IPS-18c (cell line): Measurements from ENCODE around the gene KATNAL1.
"Not testable (repeated sequence)": the region's sequence is repeated elsewhere in the genome, so short reads cannot be mapped to it uniquely, and the experiment has no call there.

ENCODE experiments used
- H3K4me3 ChIP-seq: 2 replicates; pipeline ENCODE4 v1.7.0; 2013; ENCODE audit warnings: low read depth, mild to moderate bottlenecking, low read length, moderate library complexity; ENCODE audit not compliant: insufficient read depth
- H3K9me3 ChIP-seq: one replicate; pipeline ENCODE4 v1.6.1; 2013; ENCODE audit warnings: mild to moderate bottlenecking, low read length, moderate library complexity; ENCODE audit not compliant: control insufficient read depth, insufficient read depth

The KATNAL1 gene

DNA sequence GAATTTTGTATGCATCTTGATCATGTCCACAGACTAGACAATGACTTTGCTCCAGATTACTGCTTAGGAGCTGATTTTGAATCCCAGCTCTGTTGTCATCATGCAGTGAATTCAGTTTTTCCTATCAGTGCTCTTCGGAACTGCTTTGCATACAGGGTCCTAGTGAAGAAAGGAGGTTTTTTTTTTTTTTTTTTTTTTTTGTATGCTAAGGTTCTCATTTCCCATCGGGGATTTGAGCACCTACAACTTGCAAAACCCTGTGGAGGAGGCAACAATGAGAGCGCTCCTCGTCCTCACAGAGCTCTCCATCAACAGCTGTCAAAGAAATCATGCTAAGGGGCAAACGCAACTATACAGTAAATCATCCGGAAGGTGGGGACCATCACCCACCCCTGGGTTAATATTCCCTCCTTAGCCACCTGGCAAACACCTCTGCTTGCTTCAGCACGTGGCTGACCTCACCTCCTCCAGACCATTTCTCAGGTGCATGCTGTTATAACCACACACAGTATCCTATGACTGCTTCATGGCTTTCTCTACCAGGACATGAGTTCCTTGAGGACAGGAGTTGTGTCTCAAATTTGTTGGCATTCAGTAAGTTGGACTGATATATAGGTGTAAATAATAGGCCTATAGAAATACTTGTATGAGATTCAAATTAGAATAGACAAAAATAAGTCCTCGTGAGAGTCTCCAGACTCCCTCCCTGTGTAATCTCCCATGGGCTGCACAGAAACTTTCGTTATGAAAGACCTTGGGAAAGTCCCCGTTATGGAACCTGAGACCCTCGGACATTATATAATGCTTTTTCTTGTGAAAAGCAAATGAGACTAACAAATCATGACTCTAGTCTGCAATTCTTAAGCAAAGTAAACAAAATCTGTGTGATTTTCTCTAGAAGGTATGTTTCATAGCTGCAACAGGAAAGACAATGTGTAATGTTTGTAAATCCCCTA lies 113.8 kb downstream of the KATNAL1 start:
- Histone ChIP-seq H3K4me3 (no peak overlapping the region), H3K9me3 (no peaks in the 10 kb centered on the region)

DNA sequence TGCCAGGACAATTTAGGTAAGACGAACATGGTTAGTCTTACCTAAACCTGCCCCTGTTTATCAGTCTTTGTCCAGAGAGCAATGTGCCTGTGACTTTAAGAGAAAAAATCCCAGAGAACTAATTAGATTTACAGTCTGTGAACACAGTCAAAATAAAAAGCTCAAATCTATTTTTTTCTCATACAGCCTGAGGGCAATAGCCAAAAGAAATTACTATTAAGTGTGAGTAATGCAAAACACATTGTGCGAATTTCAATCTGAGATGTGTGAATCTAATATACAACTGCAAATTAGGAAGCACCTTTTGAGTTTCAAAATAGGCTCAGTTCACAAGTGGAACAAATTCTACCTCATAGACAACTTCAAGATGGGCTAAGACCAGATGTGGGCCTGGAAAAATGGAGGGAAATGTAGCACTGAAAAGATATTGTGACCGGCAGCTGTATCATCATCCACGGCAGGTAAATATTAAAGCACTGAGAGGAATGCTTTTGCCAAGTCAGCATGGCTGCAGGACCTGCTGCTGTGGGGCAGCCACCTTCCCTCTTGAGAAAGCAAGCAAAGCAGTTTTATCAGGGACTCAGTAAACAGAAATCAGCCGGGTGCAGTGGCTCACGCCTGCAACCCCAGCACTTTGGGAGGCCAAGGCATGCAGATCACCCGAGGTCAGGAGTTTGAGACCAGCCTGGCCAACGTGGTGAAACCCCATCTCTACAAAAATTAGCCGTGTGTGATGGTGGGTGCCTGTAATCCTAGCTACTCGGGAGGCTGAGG lies 114.8 kb downstream of the KATNAL1 start:
- Histone ChIP-seq H3K4me3 (no peak overlapping the region), H3K9me3 (no peaks in the 10 kb centered on the region)

DNA sequence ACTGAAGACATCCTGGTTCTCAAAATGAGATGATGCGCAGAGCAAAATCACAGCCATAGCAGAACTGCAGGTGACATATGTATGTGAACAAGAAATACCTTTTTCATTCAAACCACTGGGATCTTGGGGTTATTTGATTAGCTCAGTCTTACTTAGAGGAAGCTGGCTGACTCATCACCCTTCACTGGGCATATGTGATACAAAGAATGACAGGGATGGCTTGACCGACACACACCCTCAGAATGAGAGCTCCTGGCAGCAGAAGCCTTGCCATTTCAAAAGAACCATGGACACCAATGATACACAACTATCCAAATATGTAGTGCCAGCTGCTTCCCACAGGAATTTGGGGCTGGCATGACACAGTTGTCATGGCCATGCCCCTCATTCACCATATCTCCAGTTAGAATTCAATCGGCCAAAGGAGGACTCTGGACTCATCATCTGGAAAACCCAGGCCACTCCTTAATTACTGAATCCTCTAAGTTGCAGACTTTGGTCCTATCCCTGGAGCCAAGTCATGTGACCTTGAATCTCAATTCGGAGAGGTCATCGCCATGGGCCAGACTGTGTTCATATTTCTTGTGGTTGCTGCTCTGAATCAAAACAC lies 115.8 kb downstream of the KATNAL1 start:
- H3K4me3 ChIP-seq, result no peak overlapping the region
- no peaks in the 10 kb centered on the region for H3K9me3 ChIP-seq

DNA sequence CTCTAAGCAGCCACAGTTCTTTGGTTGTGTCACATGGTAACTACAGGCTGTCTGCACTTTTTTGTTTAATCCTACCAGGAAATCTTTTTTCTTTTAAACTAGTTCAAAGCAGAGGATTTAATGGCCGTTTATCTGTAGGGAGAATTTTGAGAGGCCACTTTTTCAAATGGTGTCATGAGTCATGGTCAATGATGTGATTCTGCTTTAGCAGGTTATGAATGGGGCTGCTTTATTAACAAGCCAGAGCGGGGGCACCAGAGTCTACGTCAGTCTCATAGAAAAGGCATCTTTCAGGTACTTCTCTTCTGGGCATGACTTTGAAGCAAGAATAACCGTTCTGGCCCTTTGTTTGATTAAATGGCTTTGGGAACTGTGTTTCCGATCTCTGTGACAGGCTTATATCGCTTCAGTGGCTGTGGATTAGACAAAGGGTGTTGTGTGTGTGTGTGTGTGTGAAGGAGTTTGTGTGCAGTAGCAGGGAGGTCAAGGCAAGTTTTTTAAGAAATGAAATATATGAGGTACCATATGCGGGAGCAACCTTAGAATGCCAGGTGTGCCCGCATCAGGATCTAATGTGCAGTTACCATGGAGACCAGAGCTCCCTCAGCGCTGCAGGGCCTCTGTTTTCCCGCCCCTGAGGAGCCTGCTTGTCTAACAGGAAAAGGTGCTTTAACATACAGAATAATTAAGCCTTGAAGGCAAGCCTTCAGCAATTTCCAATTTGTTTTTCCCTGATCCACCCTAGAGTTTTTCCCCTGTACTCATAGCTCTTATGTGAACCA lies 120.5 kb downstream of the KATNAL1 start:
- no peak overlapping the region for H3K4me3 ChIP-seq
- no peaks in the 10 kb centered on the region for H3K9me3 ChIP-seq

DNA sequence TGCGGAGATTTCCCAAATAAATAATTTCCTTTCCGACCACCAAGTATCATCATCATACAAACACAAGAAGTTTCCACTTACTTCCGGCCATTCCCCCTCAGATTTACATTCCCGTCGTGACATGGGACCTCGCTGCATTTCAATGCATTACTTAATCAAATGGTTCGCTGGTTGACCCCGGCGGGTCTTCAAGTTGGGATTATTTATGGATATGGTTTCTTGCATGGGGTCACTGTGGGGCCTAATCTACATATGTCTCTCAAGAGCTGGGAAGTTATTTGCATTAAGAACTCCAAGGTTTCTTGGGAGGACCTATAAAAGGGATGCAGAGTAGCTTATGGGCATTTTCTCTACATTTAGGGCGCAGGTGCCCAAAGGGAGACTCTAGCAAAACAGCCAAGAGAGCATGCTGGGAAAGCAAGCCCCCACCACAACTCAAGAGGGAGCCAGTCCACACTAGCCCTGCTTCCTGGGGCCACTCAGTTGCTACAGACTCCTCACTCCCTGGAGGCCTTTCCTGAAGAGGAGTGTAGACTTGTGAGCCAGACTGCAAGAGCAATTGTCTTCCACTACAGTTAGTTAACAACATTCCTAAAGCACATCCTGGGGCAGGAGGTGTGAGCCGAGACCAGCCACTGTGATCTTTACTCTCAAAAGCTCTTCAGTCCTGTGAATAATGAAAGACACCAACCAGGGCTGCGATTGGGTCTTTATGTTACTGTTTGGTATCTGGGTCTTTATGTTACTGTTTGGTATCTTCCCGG lies 125.3 kb downstream of the KATNAL1 start:
- no peak overlapping the region for H3K4me3 ChIP-seq
- H3K9me3 ChIP-seq, result no peaks in the 10 kb centered on the region

DNA sequence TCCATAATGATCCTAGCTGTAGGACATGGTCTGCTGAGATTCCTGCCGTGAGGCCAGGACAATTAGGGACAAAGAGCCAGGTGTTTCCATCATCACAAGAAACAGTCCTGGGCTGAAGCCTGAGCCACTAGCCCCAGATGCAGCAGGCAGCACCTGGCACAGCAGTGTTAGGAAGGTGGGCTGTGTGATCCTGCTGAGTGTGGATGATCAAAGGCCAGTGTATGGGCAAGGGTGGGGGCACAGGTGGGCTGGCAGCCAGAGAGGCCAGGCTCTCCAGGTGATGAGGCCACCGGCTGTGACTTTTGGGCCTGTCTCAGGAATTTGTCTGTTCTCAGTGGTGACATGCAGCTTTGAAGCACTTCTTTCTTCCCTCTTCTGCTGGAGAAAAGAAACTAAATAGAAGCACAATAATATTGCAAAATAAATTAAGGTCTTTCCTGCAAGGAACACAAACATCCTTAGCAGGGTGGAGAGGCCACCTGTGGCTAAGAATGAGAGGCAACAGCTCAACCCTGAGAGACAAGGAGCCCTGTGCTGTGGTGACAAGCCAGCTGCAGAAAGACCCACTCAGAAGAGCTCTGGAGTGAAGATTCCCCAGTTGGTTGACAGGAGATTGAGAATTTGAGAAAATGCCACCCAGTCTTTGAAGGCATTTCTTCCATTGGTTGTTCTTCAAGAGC lies 127.6 kb downstream of the KATNAL1 start:
- Histone ChIP-seq H3K4me3 (no peak overlapping the region), H3K9me3 (no peaks in the 10 kb centered on the region)

DNA sequence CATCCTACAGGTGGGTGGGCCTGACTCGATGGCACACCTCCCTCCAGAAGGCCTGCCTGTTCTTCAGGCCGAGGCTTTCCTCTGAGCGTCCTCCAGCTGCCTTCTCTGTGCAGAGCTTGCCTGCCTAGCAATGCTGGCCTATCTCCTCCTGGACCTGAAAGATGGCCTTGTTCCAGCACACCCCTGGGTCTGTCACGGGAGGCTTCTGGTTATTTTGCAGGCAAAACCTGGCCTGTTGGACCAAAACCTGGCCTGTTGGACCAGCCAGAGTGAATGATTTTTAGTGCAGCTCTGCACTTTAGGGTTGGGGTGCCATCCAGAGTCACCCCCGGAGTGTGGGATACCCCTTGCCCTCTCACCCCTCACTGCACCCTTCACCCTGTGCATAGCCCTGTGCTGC lies 128.4 kb downstream of the KATNAL1 start:
- H3K9me3 ChIP-seq, result no peaks in the 10 kb centered on the region
- H3K4me3 ChIP-seq, result no peak overlapping the region

DNA sequence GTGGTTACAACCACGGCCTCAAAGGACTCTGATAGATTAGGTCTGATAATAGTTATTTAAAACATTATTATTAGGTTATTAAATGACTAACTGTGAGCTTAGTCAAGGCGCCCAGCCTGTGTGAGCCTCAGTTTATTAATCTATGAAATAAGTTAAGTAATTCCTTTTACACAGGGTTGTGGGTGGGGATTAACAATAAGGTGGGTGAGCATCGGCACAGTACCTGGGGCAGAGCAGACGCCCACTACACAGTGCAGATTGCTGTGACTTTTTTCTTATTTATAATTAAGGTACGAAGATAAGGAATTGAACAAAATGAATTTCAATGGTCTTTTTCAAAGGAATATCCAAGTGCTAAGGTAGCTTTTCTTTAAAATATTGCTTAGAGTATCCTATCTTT lies 132.2 kb downstream of the KATNAL1 start:
- Histone ChIP-seq H3K4me3 (no peak overlapping the region), H3K9me3 (no peaks in the 10 kb centered on the region)

DNA sequence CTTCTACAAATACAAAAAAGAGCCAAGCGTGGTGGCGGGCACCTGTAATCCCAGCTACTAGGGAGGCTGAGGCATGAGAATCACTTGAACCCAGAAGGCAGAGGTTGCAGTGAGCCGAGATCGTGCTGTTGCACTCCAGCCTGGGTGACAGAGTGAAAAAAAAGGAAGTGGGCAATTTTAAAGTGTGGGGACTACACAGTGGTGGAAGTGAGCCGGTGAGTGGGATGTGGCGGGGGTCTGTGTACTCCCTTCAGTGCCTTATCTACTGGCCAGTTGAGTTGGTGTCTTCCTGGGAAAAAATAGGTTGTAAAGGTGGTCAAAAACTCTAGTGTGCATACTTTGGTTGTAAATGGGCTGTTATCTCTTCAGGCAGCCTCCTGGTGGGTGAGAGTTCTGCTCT lies 133.1 kb downstream of the KATNAL1 start:
- not testable (repeated sequence) for H3K9me3 ChIP-seq

DNA sequence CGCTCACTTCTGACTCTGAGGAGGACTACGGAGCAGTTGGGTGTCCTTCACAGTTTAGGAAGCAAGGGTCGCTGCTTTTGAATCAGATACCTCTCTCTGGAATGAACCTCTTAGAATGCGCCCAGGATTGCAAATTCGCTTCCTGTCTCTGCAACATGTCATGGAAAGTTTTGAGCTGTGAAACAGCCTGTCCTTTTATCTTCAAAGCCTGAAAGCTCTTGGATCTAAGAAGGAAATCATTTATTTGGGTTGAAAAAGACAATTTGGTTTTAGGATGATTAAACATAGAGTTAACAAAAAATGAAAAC lies 134.1 kb downstream of the KATNAL1 start:
- Histone ChIP-seq H3K4me3 (no peak overlapping the region), H3K9me3 (no peaks in the 10 kb centered on the region)

More for the DNA sequence above, 133.1 kb downstream of the KATNAL1 start:
- H3K4me3 ChIP-seq, result not testable (repeated sequence)

DNA sequence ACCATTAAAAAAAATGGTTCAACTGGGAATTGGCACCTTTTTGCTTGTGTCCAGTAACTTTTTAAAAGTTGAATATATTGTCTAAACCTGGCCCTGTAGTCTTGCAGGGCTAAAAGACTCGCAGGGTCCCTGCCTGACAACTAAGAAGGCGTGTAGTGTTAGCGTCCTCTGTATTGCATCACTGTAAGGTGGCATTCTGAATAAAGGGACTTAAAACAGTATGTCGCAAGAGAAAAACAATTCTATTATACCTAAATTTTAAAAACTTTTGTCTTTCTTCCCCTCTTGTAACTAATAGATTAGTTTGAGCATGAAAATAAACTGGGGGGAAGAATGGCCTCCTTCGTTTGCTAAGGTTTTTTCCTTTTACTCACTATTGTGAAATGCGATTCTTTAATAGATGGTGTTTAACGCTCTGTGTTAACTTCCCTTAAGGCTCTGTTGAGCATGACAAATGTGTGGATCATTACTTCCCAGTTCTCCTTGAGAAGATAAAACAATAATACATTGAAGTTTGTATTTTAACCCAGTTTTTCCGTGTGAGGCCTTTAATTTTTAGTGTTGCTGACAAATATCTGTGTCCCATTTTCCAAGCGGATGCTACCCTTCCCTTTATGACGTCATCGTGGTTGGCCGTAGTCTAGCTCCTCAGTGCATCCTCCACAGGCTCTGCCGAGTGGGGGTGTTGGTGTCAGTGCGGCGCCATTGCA lies 134.6 kb downstream of the KATNAL1 start:
- Histone ChIP-seq H3K9me3 (no peaks in the 10 kb centered on the region), H3K4me3 (no peak overlapping the region)

DNA sequence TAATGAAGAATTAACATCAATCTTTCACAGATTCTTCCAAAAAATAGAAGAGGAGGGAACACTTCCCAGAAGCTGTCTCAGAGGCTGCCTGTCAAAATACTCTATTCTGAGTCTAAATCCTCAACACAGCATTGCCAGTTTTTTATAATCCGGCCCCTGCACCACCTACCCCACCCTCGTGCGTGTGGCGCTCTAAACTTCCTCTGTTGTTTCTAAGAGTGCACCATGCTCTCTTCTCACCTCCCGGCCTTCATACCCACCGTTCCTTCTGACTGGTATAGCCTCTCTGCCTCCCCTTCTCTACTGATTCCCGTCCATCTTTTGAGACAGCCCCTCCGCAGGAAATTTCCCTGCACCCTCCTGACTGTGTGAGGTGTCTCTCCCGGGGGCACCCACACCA lies 136.8 kb downstream of the KATNAL1 start:
- Histone ChIP-seq H3K9me3 (no peaks in the 10 kb centered on the region), H3K4me3 (no peak overlapping the region)

DNA sequence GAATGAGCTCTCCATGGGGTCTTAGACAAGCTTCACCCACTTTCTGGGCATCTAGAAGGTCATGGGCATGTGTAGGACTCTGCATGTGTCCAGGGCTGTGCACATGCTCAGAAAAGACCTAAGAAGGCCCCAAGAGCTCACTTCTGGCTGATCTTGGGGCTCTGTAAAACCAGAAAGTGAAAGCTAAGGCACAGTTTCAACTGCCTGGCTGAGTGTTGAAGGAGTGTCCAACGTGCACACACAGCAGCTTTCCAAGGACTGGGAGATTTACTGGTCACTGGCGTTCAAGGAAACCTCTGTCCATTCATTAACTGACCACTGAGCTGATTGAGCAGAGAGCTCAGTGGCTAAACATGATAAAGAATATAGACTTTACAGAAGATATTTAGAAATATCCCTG lies 137.9 kb downstream of the KATNAL1 start:
- H3K9me3 ChIP-seq, result no peaks in the 10 kb centered on the region

DNA sequence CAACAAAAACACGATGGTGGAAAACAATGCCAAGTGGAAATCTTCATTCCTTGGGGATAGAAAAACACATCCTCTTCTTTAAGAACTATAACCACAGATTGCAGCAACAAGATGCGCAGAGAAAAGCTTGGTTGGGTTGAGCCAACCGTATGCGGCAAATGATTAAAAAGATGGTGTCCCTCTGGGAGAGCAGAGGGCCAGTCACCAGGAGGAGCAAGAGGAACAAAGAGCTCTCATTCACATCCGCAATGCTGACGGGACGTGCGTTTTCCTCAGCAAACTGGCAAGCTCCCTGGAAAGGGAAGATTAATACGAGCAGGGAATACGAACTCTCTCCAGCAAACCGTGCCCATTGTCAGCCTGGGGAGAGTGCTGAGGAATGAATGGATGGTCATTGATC lies 141.6 kb downstream of the KATNAL1 start:
- Histone ChIP-seq H3K9me3 (no peaks in the 10 kb centered on the region), H3K4me3 (no peak overlapping the region)

More for the DNA sequence above, 137.9 kb downstream of the KATNAL1 start:
- no peak overlapping the region for H3K4me3 ChIP-seq

DNA sequence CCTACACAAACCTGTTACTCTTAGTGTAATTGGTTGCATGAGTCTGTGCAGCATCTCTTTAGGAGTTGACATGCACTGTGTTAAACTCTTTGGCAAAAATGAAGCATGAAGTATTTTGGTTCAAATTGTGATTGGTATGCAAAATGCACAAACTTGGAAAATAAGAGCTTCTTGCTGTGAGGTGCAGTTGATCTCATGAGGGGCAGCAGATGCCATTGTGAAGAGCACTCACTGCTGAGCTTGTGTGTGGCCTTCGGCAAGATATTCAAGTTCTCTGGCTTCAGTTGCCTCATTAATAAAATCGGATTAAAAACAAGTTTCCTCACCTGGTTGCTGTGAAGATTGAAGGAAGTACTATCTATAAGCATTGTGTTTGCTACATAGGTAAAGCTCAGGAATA lies 142.3 kb downstream of the KATNAL1 start:
- Histone ChIP-seq H3K9me3 (no peaks in the 10 kb centered on the region), H3K4me3 (no peak overlapping the region)

DNA sequence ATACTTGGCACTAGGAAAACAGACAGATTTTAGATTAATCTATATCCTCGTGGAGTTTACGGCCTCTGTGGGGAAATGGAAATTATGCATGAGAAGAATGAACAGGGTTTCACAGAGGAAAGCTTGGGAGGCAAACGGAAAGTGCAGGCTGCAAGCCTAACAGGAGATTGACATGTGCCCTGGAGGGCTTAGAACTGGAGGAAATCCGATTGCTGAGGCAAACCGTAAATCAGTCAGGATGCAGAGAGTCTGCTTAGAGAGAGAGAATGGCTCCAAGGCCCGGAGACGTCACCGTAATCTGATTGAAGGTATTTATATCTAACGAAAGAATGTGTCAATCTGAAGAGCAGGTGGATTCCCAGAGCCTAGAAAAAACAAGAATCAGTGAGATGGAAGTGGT lies 143.2 kb downstream of the KATNAL1 start:
- H3K9me3 ChIP-seq, result peaks cover 3% of the 10 kb centered on the region
- no peak overlapping the region for H3K4me3 ChIP-seq
